Activated naive CD4-positive, alpha-beta T cell treated with Interleukin-2 at 50 U/mL for 16 hours (primary cell): ENCODE data around the gene C1orf159.
A peak's percentile ranks its signal among the peaks of the same experiment; 100 is the strongest.
"Not testable (repeated sequence)": the region's sequence is repeated elsewhere in the genome, so short reads cannot be mapped to it uniquely, and the experiment has no call there.

Source experiments
- DNase-seq: peaks from one replicate; pipeline ENCODE4 v3.0.0-alpha.2; 2020

The C1orf159 gene

GRCh38 chr1:1115786-1116700 lies at the start of gene C1orf159:
Gene C1orf159 (minus strand): TSS chr1:1116089. CDS start chr1:1091543, 24,546 bp downstream.
- DNase-seq: peak; percentile 99

DNA sequence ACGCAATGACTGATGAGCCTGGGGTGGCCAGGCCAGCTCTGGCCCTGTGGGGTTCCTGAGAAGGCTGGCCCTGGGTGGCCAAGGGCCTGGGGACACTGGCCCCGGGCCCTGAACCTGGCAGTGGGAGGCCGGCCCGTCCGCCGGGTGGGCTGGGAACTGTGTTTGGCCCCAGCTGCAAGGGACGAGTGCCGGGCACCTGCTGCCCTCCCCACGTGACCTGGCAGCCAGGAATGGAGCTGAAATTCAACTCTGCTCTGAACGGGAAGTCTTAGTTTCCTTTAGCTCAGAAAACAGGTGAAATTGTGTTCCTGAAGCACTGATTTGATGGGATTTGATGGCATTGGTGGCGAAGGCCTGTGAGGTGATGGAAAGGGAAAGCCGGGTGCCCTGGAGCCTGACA lies 49.6 kb upstream of the C1orf159 start:
- no peak for DNase-seq

- DNase-seq: no peak
These were observed 49.0 kb upstream of the C1orf159 start for GRCh38 chr1:1164701-1165451.

- no peak for DNase-seq
These were observed 48.4 kb upstream of the C1orf159 start for GRCh38 chr1:1164361-1164700.

DNA sequence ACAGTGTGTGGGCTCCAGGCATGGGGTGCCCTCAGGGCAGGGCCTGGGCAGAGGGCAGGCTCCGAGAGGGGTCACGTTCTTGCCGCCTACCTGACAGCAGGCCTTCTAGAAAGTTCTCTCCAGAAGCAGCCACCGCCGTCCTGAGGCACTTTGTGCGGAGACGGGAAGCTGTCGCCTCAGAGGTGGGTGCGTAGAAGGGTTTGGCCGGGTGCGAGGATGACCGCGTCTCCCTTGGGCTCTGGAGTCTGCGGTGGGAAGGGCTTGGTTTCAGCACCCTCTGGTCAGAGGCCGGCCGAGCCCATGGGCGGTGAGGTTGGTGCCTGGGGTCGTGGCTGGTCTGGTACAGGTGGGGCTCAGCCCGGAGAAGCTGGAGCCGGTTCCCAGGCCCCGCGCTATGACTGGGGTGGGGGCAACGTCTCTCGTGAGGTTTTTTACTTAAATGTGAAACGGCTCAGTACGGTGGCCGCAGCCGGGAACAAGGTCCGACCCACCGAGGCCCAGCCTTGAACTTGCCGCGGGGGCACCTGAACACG lies 47.7 kb upstream of the C1orf159 start:
- no peak for DNase-seq

- no peak for DNase-seq
These were observed 47.0 kb upstream of the C1orf159 start for GRCh38 chr1:1162597-1163537.

DNA sequence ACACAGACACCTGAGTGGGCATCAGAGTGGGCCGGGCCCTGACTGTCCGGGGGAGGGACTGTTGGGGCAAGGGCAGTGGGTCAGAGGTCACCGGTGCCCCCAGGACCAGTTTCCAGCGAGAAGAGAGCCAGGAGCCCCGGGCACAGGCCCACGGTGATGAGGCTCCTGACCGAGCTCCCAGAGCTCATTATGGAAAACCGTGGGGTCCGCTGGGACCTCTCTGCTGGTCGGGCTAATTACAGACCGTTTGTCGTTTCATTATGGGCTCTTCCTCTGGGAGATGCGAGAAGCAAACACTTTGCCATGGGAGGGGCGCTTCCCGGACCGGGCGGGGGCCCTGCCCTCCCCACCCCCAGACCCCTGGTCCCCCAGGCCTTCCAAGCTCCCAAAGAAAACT lies 45.8 kb upstream of the C1orf159 start:
- DNase-seq: no peak

- no peak for DNase-seq
These were observed 45.3 kb upstream of the C1orf159 start for GRCh38 chr1:1161078-1161682.

DNA sequence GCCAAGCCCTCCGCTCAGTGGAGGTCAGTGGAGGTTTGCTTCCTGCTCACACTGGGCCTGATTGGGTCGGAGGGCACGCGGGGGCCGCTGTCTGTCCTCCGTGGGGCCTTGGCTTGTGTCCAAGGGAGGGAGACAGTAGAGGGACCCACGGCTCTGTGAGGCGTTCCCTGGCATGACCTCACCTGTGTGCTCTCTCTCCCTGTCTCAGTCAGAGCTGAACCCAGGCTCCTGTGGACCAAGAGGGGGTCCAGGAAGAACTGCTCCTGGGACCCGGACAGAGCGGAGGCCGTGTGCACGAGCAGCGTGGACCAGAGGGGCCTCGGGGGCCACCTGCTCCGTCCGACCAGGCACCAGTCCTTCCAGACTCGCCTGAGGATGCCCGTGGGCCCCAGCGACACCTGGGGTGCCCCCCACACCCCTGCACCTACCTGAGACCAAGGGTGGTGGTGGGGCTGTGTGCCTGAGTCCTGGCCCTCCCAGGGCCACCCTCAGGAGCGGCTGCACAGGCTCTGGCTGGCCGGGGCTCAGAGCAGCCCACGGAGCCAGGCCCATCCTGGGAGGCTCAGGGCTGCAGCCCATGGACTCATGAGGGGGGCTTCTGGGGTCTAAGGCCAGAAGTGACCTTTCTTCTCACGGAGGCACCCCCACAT lies 44.5 kb upstream of the C1orf159 start:
- DNase-seq: no peak

GRCh38 chr1:1157914-1158710 lies 42.2 kb upstream of the C1orf159 start:
- peak; percentile 38 for DNase-seq

DNA sequence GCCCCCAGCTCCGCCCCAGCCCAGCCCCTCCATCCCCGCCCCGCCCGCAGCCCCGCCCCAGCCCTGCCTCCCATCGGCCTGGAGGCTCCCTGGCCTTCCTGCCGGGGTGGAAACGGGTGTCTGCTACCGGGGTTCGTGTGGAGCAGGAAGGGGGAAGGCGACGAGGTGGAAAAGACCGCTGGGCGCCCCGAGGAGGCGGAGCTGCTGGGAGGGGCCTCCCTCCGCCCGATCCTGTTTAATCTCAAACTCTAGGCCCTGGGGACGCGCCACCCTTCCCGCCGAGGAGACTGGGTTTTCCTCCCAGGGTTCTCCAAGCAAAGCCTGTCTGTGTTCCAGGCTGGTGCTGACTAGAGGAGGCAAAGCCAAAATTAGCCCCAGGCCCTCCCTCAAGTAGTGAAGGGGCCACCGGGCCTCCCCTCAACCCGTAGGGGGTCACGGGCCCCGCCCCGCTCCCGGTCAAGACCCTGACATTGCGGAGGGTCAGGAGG lies 41.6 kb upstream of the C1orf159 start:
- DNase-seq: peak; percentile 60

GRCh38 chr1:1157033-1157365 lies 41.1 kb upstream of the C1orf159 start:
- no peak for DNase-seq

- DNase-seq: no peak
These were observed 40.5 kb upstream of the C1orf159 start for GRCh38 chr1:1156140-1157032.

DNA sequence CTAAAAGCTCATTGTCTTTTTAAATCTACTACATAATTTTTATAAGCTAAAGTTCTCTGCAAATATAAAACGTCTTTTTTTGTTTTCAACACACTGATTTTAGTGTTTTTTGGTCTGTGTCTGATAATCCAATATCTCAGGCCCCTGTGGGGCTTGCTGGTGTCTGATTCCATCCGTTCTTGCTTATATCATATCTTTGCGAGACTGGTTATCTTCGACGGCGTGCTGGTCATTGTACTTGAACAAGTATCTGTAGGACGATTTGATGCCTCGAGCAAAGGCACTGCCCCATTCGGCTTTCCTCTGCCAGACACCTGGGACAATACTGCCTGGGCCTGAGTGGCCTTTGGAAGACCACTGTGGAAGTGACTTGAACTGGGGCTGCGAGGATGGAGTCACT lies 39.4 kb upstream of the C1orf159 start:
- no peak for DNase-seq

DNA sequence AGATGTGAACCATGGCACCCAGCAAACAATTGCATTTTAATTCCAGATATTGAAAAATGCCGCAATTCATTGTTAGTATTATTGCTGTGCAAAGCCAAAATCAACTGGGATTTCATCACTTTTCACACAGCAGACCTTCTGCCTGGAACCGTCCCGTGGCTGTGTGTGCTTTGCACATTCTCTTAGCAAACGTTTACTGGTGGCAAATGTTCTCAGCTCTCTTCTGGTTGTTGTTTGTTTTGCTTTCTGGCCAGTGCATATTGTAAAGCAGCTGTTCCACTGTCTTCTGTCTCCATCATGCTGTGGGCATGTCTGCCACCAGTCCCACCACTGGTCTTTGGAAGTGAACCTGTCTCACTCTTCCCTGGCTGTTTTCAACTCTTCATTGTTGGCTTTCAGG lies 38.0 kb upstream of the C1orf159 start:
- no peak for DNase-seq

GRCh38 chr1:1153215-1153614 lies 37.3 kb upstream of the C1orf159 start:
- DNase-seq: not testable (repeated sequence)

GRCh38 chr1:1152431-1152830 lies 36.5 kb upstream of the C1orf159 start:
- DNase-seq: not testable (repeated sequence)

DNA sequence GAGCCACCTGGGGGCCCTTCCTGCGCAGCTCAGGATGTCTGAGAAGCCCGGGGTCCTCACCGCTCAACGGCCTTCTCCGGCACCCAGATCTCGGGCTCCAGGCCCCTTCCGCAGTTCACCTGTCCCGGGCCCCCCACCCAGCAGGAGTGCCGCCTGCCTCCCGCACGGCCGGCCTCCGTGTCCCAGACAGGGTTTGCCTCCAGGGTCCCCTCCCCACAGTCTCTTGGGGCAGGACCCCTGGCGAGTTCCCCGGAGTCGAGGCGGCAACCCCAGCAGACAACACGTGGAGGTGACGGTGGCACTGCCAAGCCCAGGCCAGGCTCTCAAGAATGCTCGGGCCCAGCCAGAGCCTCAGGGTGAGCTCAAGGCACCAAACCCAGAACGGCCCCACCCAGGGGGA lies 35.4 kb upstream of the C1orf159 start:
- DNase-seq: no peak

- no peak for DNase-seq
These were observed 34.2 kb upstream of the C1orf159 start for GRCh38 chr1:1150100-1150499.

- no peak for DNase-seq
These were observed 33.5 kb upstream of the C1orf159 start for GRCh38 chr1:1149416-1149815.
